Esophagus mucosa (tissue), 1 donor: ENCODE data around the gene ASCC1. TPM values are rescaled to one million over a fixed set of nuclear protein-coding genes. Genes with fewer than 3 reads are reported as not detected.
"Not testable (repeated sequence)": the region's sequence is repeated elsewhere in the genome, so short reads cannot be mapped to it uniquely, and the experiment has no call there.

Experiments
- ATAC-seq: fragments of 200-7000 bp; cut with Tn5 transposase; one replicate; pipeline ENCODE4 v1.9.1; 2020
- total RNA-seq: library from RNA; stranded (reverse); gene quantifications from one replicate; pipeline ENCODE4 v1.2.4, GENCODE V29; 2023
- donor health status: DM: yes; HTN: yes; CAD: no.

Gene ASCC1, protein sequence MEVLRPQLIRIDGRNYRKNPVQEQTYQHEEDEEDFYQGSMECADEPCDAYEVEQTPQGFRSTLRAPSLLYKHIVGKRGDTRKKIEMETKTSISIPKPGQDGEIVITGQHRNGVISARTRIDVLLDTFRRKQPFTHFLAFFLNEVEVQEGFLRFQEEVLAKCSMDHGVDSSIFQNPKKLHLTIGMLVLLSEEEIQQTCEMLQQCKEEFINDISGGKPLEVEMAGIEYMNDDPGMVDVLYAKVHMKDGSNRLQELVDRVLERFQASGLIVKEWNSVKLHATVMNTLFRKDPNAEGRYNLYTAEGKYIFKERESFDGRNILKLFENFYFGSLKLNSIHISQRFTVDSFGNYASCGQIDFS
- 23.5 TPM for total RNA-seq

DNA sequence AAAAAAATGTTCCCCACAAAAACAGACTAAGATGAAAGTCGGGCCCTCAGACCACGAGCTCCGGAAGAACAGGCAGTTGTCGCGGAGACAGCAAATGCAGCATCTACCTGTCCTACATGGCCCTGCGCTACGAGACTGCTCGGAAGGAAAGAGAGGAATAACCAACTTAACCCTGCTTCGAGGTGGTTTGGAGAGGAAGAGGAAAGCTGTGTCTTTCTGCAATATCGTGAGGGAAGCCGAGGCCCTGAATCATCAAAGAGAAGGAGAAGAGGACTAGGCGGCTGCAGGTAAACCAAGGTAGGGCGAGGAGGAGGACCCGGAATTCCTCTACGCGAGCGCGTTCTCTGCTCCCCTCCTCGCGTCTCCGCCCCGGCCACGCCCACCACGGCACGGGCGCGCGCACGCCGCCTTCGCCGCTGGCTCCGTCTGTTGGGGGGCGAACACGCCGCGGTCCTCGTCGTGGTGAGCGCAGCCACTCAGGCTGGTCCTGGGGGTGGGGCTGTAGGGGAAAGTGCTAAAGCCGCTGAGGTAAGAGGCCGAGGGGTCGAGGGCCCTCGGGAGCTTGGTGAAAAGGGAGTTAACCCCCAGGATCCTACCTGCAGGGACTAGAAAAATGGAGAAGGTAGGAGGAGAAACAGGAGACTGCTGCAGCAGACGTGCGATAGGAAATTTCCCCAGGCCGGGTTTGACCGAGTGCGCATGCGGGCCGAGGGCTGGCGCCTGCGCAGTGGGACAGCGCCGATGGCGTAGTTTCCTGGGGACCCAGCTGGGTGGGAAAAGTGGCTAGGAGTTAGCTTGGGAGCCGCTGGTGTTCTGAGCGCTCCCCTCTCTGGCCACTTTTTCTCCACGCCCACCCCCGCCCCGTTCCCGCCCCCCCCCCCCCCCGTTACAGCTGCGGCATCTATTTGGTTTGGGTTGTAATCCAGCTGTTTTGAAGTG, at the start of gene ASCC1, which contains the start of gene ANAPC16:
Gene ASCC1 (minus strand): TSS at position 666 of the 939 bp plus-strand sequence. CDS start 2,978 bp downstream, outside the sequence.
Gene ANAPC16 (plus strand): TSS at position 402 of the 939 bp plus-strand sequence. CDS start 7,903 bp downstream, outside the sequence.
- ATAC-seq, result peak; percentile 97

DNA sequence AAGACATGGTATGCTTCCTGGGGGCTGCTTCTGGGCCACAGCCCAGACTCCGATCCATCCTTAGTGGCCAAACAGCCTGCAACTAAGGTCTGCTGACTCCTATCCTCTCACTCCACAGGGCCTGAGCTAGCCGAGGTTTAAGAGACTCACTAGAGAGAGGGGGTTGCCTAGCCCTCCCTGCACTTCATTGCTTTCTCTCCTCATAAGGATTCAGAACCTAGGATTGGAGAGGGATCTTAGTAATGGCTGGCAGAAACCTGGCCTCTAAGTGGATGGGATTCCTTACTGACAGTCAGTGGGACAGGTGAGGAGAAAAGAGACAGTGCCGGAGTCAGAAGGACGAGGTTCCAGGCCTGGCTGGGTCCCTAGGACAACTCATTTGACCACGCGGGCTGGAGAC, 49.4 kb upstream of the ASCC1 start:
- ATAC-seq, result no peak

DNA sequence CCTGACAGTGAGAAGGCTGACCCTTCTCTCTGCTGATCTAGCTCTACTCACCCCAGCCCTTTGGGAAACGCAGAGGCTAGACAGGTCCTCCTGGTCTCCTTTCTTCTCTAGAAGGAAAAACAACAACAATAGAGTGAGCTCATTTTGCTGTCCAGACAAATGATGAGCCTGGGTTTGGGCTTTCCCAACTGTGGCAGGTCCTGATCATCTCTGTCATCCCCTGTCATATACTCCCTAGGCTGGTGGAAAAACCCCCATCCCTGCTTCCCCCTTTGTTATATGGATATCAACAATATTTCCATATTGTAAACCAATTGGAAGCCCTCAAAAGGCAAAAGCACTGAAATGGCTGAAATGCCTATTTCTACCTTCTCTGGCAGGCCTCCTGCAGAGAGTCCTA, 48.5 kb upstream of the ASCC1 start:
- peak; percentile 10 for ATAC-seq

DNA sequence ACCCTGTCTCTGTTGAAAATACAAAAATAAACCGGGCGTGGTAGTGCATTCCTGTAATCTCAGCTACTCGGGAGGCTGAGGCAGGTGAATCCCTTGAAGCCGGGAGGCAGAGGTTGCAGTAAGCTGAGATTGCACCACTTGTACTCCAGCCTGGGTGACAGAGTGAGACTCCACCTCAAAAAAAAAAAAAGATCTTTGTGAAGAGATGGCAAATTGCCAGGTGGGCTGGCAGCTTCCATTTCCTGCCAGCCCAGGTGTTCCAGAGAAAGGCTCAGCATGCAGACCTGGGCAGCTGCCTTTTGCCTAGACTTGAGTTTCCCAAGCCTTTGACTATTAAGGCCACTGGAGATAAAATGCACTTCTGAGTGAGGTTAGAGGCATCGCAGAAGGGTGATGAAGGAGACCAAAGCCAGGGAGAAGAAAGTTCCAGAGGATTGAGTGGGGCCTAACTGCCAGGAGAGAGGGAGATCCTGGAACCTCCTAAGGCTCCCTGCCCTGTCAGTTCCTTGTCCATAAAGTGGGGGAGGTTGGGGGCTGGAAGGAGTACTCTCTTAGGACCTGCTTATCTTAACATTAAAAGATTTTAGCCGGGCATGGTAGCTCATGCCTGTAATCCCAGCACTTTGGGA, 47.7 kb upstream of the ASCC1 start:
- ATAC-seq, result peak; percentile 35

DNA sequence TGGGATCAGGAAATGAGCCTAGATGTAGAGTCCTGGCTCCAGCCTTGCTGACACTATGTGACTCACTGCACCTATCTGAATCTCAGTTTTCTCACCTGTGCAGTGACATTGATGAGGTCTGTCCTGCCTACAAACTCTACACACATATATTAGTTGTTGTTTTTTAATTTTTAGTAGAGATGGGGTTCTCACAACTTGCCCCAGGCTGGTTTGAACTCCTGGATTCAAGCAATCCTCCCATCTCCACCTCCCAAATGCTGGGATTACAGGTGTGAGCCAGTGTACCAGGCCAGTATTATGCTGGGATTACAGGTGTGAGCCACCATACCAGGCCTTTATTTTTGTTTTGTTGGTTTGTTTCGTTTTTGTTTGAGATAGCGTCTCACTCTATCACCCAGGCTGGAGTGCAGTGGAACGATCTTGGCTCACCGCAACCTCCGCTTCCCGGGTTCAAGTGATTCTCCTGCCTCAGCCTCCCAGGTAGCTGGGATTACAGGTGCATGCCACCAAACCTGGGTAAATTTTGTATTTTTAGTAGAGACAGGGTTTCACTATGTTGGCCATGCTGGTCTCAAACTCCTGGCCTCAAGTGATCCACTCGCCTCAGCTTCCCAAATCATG, 45.8 kb upstream of the ASCC1 start:
- peak; percentile 37 for ATAC-seq

DNA sequence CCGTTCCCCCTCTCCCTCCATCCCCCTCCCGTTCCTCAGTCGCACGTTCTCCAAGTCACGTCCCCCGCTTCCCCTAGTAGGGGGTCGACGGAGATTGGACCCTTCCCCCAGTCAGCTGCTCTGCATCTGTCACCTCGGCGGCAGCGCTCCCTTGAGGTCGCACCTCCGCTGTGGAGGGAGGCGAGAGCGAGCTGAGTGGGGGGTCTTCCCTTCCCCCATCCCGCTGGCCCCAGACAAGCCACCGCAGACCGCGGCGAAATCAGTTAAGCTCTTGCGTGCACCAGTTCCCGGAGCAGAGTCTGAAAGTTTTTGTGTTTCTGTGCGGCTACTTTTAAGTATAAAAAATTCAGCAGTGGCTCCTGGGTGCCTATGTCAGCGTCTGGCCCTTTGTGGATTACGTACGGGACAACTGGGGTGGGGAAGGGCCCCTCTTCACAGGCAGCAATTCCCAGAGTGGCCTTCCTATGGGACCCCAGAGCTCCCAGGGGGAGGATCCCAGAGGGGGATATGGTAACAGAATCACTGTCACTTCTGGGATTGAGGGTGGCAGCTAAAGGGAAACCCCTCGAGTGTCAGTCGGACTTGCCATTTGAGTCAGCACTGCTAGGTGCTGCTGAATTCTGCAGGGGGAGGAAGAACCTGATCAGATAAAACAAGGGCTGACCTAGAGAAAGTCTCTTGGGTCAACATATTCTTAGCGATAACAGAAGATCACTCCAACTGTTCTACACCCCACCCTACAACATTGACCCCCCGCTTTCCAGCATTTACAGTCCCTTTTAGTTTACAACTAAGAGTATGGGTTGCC, 45.1 kb upstream of the ASCC1 start:
- ATAC-seq, result no peak

DNA sequence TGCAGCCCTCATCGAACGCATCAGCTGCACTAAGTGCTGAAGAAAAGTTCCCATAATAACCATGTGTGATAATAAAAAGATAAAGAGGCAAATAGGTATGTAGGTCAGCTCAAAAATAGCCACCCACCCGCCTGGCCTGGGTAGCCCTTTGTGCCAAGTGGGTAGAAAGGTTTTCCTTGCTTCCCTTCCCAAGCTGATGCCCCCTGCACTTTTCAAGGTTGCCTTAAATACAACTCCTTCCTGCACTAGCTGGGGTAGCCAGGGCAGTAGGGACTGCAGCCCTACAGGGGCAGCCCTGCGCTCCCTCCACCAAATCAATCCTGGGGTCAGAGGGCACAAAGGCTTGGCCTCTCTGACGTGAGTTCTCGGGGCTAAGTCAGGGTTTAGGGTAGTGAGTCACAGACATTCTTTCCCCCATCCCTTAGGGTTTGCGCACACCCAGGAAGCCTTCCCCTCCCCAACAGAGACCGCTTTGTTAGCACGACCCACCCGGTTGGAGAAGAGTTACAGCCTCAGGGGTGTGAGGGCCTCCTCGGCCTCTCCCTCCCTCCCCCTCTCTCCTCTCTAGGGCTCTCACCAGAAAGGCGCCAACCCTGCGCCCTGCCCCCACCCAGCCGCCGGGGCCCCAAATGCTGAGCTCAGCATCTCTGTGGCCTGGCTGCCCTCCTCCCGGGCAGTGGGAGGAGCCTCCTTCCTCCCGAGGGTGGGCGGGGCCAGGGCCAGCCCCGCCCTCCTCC, 44.3 kb upstream of the ASCC1 start:
- peak; percentile 86 for ATAC-seq

DNA sequence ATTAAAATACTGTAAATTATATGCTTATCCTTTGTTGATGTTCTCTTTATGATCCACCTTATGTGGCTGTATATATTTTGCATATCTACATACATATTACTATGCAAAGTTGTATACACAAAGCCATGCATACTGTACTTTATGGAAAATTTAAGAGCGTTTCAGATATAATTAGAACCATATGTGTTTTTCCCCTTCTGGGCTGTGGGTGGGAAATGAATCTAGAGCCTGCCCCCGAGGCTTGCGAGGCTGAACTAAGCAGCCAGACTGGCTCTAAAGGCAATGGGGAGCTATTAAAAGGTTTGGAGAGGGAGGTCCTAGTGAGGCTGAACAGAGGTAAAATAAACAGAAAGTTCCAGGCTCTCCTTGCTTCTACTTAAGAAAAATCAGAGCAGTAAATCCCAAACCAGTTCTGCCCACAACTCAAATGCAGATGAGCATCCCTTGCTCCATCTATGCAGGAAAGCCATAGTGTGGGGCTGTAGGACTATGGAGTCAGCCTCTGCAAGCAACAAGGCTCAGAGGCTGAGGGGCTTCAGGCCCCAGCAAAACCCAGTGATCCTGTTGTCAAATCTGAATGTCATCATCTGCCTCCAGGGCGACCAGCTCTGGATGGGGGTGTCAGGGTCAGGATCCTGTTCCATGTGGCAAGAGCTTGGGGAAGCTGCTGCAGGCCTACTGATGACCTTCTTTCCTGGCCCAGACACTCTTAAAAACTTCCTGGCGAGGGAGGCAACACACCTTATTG, 43.6 kb upstream of the ASCC1 start:
- ATAC-seq, result no peak

DNA sequence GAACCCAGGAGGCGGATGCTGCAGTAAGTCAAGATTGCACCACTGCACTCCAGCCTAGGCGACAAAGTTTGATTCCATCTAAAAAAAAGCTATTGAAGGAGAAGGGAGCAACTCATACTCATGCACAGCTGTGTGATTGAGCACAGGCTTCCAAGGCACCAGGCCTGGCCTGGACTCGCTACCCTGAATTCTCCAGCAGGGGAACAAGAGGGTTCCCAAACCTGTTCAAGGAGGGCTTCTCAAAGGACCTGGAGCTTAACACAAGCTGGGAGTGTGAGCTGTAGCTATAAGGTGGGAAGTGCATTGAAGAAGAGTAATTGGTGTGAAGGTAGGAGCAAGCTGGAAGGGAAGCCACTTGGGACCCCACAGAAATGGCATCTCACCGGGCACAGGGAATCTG, 42.5 kb upstream of the ASCC1 start:
- no peak for ATAC-seq

DNA sequence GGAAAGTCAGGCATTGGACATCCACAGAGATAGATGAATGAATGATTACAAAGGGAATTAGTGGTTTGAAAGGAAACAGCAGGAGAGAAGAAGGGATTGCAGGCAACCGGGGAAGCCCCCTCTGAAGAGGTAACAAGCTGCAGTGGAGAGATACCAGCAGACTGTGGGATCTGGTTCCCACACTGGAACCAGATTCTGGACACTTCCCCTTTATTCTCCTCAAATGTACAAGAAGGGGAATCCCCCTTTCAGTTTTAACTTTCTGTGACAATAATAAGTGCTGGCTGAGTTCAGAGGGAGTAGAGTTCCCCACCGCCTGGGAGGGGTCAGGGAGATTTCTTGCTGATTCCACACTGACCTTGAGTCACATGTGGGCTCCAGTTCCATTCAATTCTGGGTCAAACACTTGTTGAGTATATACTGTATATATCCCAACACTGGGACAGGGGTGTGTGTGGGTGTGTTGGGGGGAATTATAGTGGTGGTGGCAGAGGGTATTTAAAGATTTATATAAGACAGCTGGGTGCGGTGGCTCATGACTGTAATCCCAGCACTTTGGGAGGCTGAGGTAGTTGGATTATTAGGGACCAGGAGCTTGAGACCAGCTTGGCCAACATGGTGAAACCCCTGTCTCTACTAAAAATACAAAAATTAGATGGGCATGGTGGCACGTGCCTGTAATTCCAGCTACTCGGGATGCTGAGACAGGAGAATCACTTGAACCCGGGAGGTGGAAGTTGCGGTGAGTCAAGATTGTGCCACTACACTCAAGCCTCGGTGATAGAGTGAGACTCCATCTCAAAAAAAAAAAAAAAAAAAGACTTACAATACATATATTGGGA, 41.2 kb upstream of the ASCC1 start:
- no peak for ATAC-seq

DNA sequence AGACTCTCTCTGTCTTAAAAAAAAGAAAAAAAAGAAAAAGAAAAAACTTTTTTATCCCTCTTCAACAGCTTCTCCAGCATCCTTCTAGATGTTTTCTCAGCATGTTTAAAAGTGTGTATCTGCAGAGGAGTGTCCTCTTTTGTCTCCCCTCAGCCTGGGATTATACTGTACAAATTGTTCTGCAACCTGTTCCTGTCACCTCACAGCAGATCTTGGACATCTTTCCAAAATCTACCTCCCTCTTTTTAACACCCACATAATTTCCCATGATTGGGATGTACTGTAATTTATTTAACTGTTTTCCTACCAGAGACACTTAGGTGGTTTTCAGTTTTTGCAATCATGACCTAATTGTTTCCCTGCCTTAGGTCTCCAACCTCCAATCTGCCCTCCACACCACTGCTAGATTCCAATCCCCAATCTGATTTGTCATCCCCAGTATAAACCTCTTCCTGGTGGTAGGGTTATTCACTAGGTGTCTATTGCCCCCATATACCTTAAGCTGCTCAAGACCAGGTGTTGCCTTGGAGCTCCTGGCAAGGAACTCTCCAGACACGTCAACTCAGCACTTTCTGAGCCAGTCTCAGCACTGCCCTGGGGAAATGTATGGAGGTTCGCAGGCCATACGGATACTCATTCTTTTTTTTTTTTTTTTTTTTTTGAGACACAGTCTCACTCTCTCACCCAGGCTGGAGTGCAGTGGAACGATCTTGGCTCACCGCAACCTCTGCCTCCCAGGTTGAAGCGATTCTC, 40.1 kb upstream of the ASCC1 start:
- ATAC-seq, result no peak

DNA sequence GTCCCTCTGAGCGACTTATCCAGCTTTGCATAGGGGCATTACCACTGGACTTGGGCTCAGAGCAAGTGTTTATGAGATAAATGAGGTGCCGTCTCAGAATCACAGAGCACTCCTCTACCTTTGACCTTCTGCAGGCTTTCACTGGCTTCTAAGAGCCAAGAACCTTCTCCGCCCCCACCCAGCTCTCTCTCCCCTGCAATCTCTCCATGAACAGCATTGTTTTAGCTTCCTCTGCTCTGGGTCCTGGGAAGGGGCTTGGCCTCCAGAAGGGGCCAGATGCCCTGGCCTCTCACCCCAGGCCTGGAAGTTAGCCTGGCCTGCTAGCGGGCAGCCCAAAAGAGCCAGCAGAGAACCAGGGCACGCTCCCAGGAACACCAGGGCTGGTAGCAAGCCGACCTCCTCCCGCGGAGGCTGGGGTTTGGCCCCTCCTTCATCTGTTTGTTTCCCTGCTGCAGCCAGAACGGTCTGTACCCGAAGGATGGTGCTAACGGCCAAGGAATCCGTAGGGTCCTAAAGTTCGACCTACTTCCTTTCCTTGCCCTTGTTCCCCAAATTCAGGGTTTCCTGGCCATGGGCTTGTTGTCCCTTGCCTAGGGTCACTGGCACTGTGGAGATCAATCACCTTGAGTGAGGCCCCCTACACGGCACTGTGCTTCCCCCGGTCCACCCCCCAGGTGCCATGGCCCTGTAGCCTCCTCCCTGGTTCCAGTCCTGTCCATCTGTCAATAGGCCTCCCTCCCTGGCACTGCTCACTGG, 38.9 kb upstream of the ASCC1 start:
- ATAC-seq, result peak; percentile 58

DNA sequence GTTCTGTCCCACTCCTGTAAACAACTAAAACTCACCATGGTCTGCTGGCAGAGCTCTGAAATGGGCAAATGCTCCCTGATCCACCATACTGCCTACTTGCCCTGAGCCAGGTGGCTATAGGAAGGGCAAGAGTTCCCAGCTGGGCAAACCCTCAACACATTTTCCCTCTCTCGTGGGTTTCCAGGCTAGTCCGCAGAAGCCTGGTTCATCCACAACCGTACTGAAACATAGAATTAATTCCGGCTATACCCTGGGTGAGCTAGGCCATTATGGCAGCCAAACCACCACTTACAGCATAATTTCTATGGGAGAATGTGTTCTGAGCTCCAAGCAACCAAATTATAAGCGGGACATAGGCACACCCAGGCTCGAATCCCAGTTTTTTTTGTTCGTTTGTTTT, 37.5 kb upstream of the ASCC1 start:
- ATAC-seq, result no peak

DNA sequence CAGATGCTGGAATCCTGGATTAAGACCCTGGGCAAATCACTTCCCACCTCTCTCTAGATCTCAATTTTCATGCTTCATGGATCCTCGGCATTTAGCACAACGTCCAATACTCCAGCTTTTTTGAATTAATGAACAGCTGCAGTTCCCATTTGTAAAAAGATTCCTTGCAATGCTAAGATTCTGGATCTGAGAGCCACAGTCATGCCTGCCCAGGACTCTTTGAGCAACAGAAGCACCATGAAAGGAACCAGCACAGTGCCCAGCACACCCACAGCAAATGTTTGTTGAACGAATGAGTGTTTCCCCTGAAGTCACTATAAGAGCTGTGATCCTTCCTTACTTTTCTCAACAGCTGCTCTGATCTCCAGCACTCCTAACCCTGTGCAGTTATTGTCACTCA, 36.9 kb upstream of the ASCC1 start:
- no peak for ATAC-seq

DNA sequence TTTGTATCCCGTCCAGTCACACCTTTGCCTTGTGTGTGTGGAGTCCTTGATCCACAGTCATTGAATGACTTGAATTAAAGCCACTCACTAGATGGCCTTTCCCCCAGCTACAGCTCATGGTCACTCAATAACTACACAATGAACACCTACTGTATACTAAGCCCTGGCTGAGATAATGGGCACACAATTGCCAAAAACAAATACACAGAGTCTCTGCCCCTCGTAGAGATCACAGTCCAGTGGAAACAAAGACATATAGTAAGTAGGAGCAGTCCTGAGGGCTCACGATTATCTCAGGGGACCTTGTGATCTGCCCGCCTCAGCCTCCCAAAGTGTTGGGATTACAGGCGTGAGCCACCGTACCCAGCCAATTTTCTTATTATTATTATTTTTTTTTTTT, 35.6 kb upstream of the ASCC1 start:
- ATAC-seq, result no peak

DNA sequence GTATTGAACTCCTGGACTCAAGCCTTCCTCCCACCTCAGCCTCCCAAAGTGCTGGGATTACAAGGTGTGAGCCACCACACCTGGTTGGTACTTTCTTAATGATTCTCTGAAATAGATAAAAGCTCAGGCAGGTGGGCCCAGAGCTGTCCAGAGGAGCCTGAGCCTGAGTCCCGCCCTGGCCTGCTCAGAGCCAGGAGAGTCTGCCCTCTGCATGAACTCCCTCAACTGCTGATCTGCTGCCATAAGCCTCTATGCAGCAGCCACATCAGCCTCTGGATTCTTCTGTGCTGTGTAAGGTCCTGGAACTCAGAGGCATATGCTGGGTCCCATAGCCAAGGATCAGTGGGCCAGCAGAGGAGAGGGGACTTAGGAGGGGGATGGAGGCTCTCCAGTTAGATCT, 34.6 kb upstream of the ASCC1 start:
- peak; percentile 30 for ATAC-seq

DNA sequence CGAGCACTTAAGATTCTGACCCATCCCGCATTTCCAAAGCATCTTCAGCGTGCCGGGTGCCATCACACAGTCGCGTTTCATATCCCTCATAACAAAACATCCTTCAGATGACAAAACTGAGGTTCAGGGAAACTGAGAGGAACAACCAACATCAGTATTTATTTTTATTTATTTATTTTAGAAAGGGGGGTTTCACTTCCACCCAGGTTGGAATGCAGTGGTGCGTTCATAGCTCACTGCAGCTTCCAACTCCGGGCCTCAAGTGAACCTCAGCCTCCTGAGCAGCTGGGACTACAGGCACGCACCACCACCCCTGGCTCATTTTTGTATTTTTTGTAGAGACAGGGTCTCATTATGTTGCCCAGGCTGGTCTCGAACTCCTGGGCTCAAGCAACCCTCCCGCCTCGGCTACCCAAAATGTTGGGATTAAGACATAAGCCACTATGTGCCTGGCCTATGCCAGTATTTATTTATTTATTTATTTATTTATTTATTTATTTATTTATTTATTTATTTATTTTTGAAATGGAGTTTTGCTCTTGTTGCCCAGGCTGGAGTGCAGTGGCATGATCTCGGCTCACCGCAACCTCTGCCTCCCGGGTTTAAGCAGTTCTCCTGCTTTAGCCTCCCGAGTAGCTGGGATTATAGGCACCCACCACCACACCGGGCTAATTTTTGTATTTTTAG, 33.2 kb upstream of the ASCC1 start:
- ATAC-seq, result not testable (repeated sequence)
